Activated naive CD8-positive, alpha-beta T cell (primary cell): ENCODE measurements around the gene PDZD8.

ENCODE experiments used
- H3K27ac Mint-ChIP-seq: one replicate; pipeline ENCODE4 v1.8.0; 2021; ENCODE audit warnings: mixed read lengths
- H3K27me3 Mint-ChIP-seq: one replicate; pipeline ENCODE4 v1.8.0; 2021; ENCODE audit warnings: mixed read lengths
- H3K36me3 Mint-ChIP-seq: one replicate; pipeline ENCODE4 v1.8.0; 2021; ENCODE audit warnings: mixed read lengths
- H3K4me1 Mint-ChIP-seq: one replicate; pipeline ENCODE4 v1.8.0; 2021; ENCODE audit warnings: low read depth, mixed read lengths
- H3K4me3 Mint-ChIP-seq: one replicate; pipeline ENCODE4 v1.8.0; 2021; ENCODE audit warnings: mild to moderate bottlenecking, mixed read lengths
- H3K9me3 Mint-ChIP-seq: one replicate; pipeline ENCODE4 v1.8.0; 2021; ENCODE audit warnings: low read depth, mixed read lengths

Gene PDZD8

GRCh38 chr10:117375360-117376178 lies at the start of gene PDZD8:
PDZD8 (minus strand) TSS chr10:117375440; CDS start chr10:117375227, 213 bp downstream.
- H3K4me1 Mint-ChIP-seq: peaks cover 34% of the 10 kb centered on the region
- H3K36me3 Mint-ChIP-seq: peaks cover 2% of the 10 kb centered on the region
- H3K4me3 Mint-ChIP-seq: peak within 1 kb of the TSS; percentile 94
- peaks cover 19% of the 10 kb centered on the region for H3K27me3 Mint-ChIP-seq
- no peaks in the 10 kb centered on the region for H3K9me3 Mint-ChIP-seq
- peak within 1 kb of the TSS; percentile 86 for H3K27ac Mint-ChIP-seq

- no peaks in the 10 kb centered on the region for H3K27me3 Mint-ChIP-seq
- no peak overlapping the region for H3K4me3 Mint-ChIP-seq
- no peaks in the 10 kb centered on the region for H3K36me3 Mint-ChIP-seq
- H3K27ac Mint-ChIP-seq: no peak overlapping the region
- no peaks in the 10 kb centered on the region for H3K4me1 Mint-ChIP-seq
- H3K9me3 Mint-ChIP-seq: no peaks in the 10 kb centered on the region
Observed at GRCh38 chr10:117424171-117424570, 48.9 kb upstream of the PDZD8 start.

GRCh38 chr10:117421985-117422384 lies 46.7 kb upstream of the PDZD8 start:
- no peaks in the 10 kb centered on the region for H3K36me3 Mint-ChIP-seq
- no peaks in the 10 kb centered on the region for H3K4me1 Mint-ChIP-seq
- H3K27ac Mint-ChIP-seq: no peak overlapping the region
- H3K27me3 Mint-ChIP-seq: no peaks in the 10 kb centered on the region
- H3K4me3 Mint-ChIP-seq: no peak overlapping the region
- no peaks in the 10 kb centered on the region for H3K9me3 Mint-ChIP-seq

- H3K27me3 Mint-ChIP-seq: no peaks in the 10 kb centered on the region
- no peaks in the 10 kb centered on the region for H3K9me3 Mint-ChIP-seq
- H3K27ac Mint-ChIP-seq: no peak overlapping the region
- no peaks in the 10 kb centered on the region for H3K4me1 Mint-ChIP-seq
- no peaks in the 10 kb centered on the region for H3K36me3 Mint-ChIP-seq
- H3K4me3 Mint-ChIP-seq: no peak overlapping the region
Observed at GRCh38 chr10:117420768-117421167, 45.5 kb upstream of the PDZD8 start.

GRCh38 chr10:117419921-117420320 lies 44.7 kb upstream of the PDZD8 start:
- no peak overlapping the region for H3K4me3 Mint-ChIP-seq
- no peaks in the 10 kb centered on the region for H3K9me3 Mint-ChIP-seq
- no peaks in the 10 kb centered on the region for H3K4me1 Mint-ChIP-seq
- no peak overlapping the region for H3K27ac Mint-ChIP-seq
- H3K36me3 Mint-ChIP-seq: no peaks in the 10 kb centered on the region
- no peaks in the 10 kb centered on the region for H3K27me3 Mint-ChIP-seq

GRCh38 chr10:117419159-117419558 lies 43.9 kb upstream of the PDZD8 start:
- no peaks in the 10 kb centered on the region for H3K4me1 Mint-ChIP-seq

GRCh38 chr10:117418121-117418520 lies 42.9 kb upstream of the PDZD8 start:
- no peaks in the 10 kb centered on the region for H3K9me3 Mint-ChIP-seq
- peaks cover 2% of the 10 kb centered on the region for H3K27me3 Mint-ChIP-seq
- no peaks in the 10 kb centered on the region for H3K36me3 Mint-ChIP-seq
- H3K4me1 Mint-ChIP-seq: no peaks in the 10 kb centered on the region
- no peak overlapping the region for H3K4me3 Mint-ChIP-seq
- no peak overlapping the region for H3K27ac Mint-ChIP-seq

More at GRCh38 chr10:117419159-117419558, 43.9 kb upstream of the PDZD8 start:
- no peak overlapping the region for H3K4me3 Mint-ChIP-seq
- no peaks in the 10 kb centered on the region for H3K36me3 Mint-ChIP-seq
- no peak overlapping the region for H3K27ac Mint-ChIP-seq
- no peaks in the 10 kb centered on the region for H3K9me3 Mint-ChIP-seq
- no peaks in the 10 kb centered on the region for H3K27me3 Mint-ChIP-seq

- Mint-ChIP-seq H3K36me3 (no peaks in the 10 kb centered on the region), H3K27ac (no peak overlapping the region), H3K4me3 (no peak overlapping the region), H3K4me1 (no peaks in the 10 kb centered on the region), H3K27me3 (peaks cover 3% of the 10 kb centered on the region), H3K9me3 (no peaks in the 10 kb centered on the region)
Observed at GRCh38 chr10:117417196-117417595, 42.0 kb upstream of the PDZD8 start.

- Mint-ChIP-seq H3K27me3 (peaks cover 3% of the 10 kb centered on the region), H3K9me3 (no peaks in the 10 kb centered on the region), H3K4me1 (no peaks in the 10 kb centered on the region), H3K36me3 (no peaks in the 10 kb centered on the region), H3K4me3 (no peak overlapping the region), H3K27ac (no peak overlapping the region)
Observed at GRCh38 chr10:117413928-117414618, 38.8 kb upstream of the PDZD8 start.

GRCh38 chr10:117412469-117413010 lies 37.3 kb upstream of the PDZD8 start:
- H3K27ac Mint-ChIP-seq: no peak overlapping the region

GRCh38 chr10:117411479-117412399 lies 36.5 kb upstream of the PDZD8 start:
- Mint-ChIP-seq H3K4me1 (no peaks in the 10 kb centered on the region), H3K27ac (no peak overlapping the region), H3K36me3 (no peaks in the 10 kb centered on the region), H3K4me3 (no peak overlapping the region), H3K27me3 (peaks cover 3% of the 10 kb centered on the region), H3K9me3 (no peaks in the 10 kb centered on the region)

More at GRCh38 chr10:117412469-117413010, 37.3 kb upstream of the PDZD8 start:
- Mint-ChIP-seq H3K27me3 (peaks cover 3% of the 10 kb centered on the region), H3K36me3 (no peaks in the 10 kb centered on the region), H3K4me3 (no peak overlapping the region), H3K4me1 (no peaks in the 10 kb centered on the region), H3K9me3 (no peaks in the 10 kb centered on the region)

- Mint-ChIP-seq H3K4me3 (no peak overlapping the region), H3K27ac (no peak overlapping the region), H3K9me3 (no peaks in the 10 kb centered on the region), H3K27me3 (peaks cover 3% of the 10 kb centered on the region), H3K4me1 (no peaks in the 10 kb centered on the region), H3K36me3 (no peaks in the 10 kb centered on the region)
Observed at GRCh38 chr10:117410557-117410956, 35.3 kb upstream of the PDZD8 start.

- Mint-ChIP-seq H3K4me1 (no peaks in the 10 kb centered on the region), H3K9me3 (no peaks in the 10 kb centered on the region), H3K27ac (no peak overlapping the region), H3K27me3 (peaks cover 3% of the 10 kb centered on the region), H3K4me3 (no peak overlapping the region), H3K36me3 (no peaks in the 10 kb centered on the region)
Observed at GRCh38 chr10:117409549-117410305, 34.5 kb upstream of the PDZD8 start.
